AG04450 (cell line): Measurements from ENCODE around the gene N4BP2L1. TPM values are rescaled to one million over a fixed set of nuclear protein-coding genes. Genes with fewer than 3 reads are reported as not detected.

Experiments
- polyA plus RNA-seq: library from polyadenylated mRNA; depleted of rRNA; stranded (reverse); fragments of >200 nt; gene quantifications from 2 replicates; pipeline ENCODE4 v1.2.3, GENCODE V29; 2011; rRNA removed
- small RNA-seq: library from RNA; depleted of rRNA; stranded (forward); fragments of <200 nt; gene quantifications from one replicate; pipeline ENCODE3, GENCODE V24; 2012; ENCODE audit warnings: low read depth; ENCODE audit not compliant: insufficient read length

N4BP2L1 gene
- polyA plus RNA-seq, 1 experiment, result 1.8 TPM

Small RNA genes within 50 kb of the gene (small RNA-seq; reads per million reads assigned to genes)
- gene RF00190, result not detected

Other genes with a start within 250 kb of the N4BP2L1 start
- not detected in 2 replicates for gene ZAR1L, start 112.8 kb downstream of the N4BP2L1 start, polyA plus RNA-seq
- 0.63 and 0.92 TPM in 2 replicates for gene BRCA2, start 112.6 kb downstream of the N4BP2L1 start, polyA plus RNA-seq
- 55.4 and 74.5 TPM in 2 replicates for gene N4BP2L2, start 110.7 kb upstream of the N4BP2L1 start, polyA plus RNA-seq
- 12.0 and 16.7 TPM in 2 replicates for gene PDS5B, start 158.3 kb upstream of the N4BP2L1 start, polyA plus RNA-seq